Right ventricle myocardium inferior (tissue), 1 donor: Measurements from ENCODE around the gene RAPGEF5. TPM values are rescaled to one million over a fixed set of nuclear protein-coding genes. Genes with fewer than 3 reads are reported as not detected.

ENCODE experiments used
- ATAC-seq: fragments of 200-7000 bp; cut with Tn5 transposase; one replicate; pipeline ENCODE4 v1.9.1; 2020; ENCODE audit warnings: mild to moderate bottlenecking, moderate library complexity
- DNase-seq: peaks from one replicate; pipeline ENCODE4 v3.0.0; 2021; ENCODE audit errors: missing footprints
- intact Hi-C: fragments of 100-400 bp; cut with DNase I; formaldehyde crosslinking; loops from one replicate; pipeline ENCODE4 v1.11.0; 2022
- total RNA-seq: library from RNA; stranded (reverse); fragmentation: NEBNext Ultra II Directional; extraction: Animal tissue kit (Norgen Biotek cat#: 25700); gene quantifications from one replicate; pipeline ENCODE4 v1.2.1, GENCODE V29; 2021
- donor health status: DM: no; HTN: yes; CAD: no; lungs with severe emphysema.

Gene RAPGEF5
- total RNA-seq, 1 donor from 2014 or later, result 9.4 TPM

DNA sequence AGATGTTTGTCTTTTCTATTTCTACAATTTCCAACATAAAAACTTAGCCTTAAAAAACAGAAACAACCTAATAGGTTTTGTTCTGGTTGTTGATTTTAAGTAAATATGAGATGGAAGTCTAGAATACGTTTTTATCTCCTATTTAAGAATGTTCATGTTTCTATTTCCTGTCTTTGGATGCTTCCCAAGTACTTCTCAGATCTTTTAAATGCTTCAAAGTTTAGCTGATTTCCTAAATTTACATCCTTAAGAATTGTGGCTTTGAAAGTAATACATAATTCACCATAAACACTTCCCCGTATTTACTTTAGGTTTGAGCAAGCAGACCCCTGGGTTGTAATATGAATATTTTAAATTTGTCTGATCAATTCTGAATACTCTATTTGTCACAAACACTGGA, 70.5 kb downstream of the RAPGEF5 start:
- DNase-seq, result no peak
- intact Hi-C loops, result no loop called here
- ATAC-seq, result no peak

DNA sequence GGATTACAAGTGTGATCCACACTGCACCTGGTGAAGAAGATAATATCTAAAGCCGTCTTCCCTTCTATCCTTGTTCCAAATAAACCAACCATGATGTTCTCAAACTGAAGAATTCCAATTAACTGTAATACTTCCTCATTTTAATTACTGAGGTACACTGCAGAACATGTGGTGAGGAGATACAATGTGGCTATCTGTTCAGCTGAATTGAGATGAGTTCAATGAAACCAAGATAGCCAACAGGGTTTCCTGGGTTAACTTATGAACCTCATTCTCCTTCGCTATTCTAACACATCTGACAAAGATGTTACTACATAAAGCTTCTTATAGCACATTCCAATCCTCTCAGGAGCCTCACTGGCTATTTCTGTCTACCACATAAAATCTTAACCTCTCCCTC, 75.5 kb downstream of the RAPGEF5 start:
- DNase-seq (no peak), ATAC-seq (no peak)
- intact Hi-C loops, result no loop called here

DNA sequence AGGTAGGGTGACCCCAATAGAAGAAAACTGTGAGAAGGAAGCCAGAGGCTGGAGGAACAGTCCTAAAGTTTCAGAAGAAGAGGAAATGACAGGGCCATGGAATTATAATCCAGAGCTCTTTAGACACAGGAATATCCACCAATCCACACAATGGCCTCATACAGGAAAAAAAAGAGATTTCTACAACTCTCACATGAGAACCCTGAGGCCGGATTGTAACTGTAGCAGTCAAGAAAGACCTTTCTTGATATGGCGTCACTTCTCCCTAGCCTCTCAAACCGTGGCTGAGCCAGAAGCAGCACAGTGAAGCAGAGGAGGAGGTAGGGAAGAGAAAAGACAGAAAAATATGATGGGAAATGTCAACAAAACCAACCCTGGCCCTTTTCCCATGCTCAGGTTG, 76.9 kb downstream of the RAPGEF5 start:
- intact Hi-C loops, result no loop called here
- no peak for ATAC-seq
- DNase-seq, result no peak

DNA sequence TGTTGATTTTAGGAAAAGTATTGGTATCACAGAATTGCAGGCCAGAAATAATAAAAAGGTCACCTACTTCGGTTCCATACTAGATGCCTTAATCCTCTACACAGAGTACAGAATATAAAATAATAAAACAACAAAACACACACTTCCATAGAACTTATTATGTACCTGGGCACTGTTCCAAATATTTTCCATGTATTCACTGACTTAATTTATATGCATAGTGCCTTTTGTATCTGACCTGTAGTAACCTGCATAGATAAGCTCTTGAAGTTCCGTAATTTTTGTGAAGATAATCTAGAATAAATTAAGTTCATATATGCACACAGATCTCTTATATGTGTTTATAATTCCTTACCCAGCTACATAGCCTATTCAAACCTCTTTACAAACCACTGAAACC, 78.3 kb downstream of the RAPGEF5 start:
- intact Hi-C loops, result no loop called here
- no peak for DNase-seq
- no peak for ATAC-seq

DNA sequence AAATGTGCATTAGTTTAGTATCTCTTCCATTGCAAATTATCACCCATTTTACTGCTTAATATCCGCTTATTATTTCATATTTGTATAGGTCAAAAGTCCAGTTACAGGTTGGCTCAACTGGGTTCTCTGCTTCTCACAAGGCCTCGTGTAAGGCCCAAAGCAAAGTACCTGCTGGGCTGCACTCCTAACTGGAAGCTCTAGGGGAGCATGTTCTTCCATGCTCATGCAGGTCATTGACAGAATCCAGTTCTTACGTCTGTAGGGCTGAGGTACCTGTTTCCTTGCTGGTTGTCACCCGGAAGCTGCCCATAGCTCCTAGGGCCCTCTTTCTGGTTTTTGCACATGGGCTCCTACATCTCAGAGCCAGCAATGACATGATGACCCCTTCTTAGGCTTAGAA, 79.6 kb downstream of the RAPGEF5 start:
- intact Hi-C loops, result no loop called here
- DNase-seq (no peak), ATAC-seq (no peak)

- DNase-seq (no peak), ATAC-seq (no peak)
- intact Hi-C loops, result no loop called here
Observed at GRCh38 chr7:22275661-22276060, 81.3 kb downstream of the RAPGEF5 start.

DNA sequence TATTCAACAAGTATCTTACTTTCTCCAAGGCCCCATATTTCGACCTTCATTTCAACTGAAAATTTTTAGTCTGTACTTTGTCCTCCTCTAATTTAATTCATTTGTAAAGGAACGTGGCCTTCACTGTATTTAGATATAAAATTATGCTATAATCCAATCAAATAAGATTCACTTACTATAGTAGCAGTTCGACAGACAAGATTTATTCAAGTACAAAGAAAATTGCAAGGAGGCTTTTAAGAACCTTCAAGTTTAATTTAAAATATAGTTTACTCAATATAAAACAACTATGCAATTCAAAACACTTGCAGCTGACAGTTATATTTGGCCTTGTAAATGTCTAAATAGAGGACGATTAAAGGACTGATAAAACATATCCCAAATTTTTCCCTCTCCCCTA, 85.6 kb downstream of the RAPGEF5 start:
- intact Hi-C loops, result no loop called here
- DNase-seq, result no peak
- no peak for ATAC-seq

GRCh38 chr7:22270371-22270770, 86.6 kb downstream of the RAPGEF5 start:
- ATAC-seq, result no peak
- intact Hi-C loops, result no loop called here
- no peak for DNase-seq

DNA sequence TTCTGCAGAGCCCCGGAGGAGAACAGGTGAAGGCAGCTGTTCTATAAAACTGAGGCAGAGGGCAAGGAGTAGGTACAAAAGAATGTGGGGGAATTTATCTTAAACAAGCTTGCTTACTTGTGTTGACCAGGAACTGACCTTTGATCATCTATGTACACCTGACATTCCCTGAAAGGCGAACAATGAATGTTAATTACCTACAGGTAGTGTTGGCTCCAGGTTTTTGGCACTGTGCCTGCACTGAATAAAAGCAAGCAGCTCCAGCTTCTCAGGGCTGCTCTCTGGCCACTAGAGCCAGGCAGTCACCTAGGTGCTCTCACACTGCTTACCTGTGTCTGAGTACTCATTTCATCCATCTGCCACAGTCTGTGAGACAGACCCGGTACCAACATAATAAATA, 87.0 kb downstream of the RAPGEF5 start:
- intact Hi-C loops, result no loop called here
- DNase-seq, result no peak

GRCh38 chr7:22268884-22269421, 88.0 kb downstream of the RAPGEF5 start:
- ATAC-seq (no peak), DNase-seq (no peak)

More for the DNA sequence above, 87.0 kb downstream of the RAPGEF5 start:
- no peak for ATAC-seq

GRCh38 chr7:22267930-22268615, 88.9 kb downstream of the RAPGEF5 start:
- no peak for DNase-seq
- no peak for ATAC-seq
- intact Hi-C loops, result no loop called here

More at GRCh38 chr7:22268884-22269421, 88.0 kb downstream of the RAPGEF5 start:
- intact Hi-C loops, result no loop called here

- intact Hi-C loops, result no loop called here
- ATAC-seq (no peak), DNase-seq (no peak)
Observed at GRCh38 chr7:22262538-22262937, 94.4 kb downstream of the RAPGEF5 start.

DNA sequence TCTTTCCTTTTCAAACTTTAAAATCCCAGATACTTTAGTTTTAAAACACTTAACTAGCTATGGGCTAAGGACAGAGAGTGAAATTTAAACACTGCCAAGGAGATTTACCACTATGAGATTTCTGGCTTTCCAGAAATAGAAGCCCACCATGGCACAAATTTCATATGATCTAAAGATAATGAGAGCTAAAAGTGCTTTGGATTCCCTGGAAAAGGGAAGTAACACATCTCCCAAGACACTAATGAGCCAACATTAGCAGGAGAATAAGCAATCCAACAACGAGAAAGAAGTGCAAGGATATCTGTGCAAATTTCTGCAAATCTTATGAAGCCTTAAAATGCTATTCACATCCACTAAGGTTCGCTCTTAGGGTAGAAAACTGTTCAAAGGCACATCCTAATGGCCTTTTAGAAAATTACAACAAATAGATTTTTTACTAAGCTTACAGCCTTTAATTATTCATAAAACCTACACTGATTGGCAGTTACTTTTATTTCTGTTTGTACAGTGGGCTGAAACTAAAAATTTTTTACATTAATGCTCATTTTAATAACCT, 100.3 kb downstream of the RAPGEF5 start:
- intact Hi-C loops, result loop anchor here (5.0 kb wide), 1 partner anchor 144 kb away; no protein-coding TSS in a partner anchor
- DNase-seq, result no peak
- ATAC-seq, result no peak

GRCh38 chr7:22255834-22256233, 101.1 kb downstream of the RAPGEF5 start:
- ATAC-seq (no peak), DNase-seq (no peak)
- intact Hi-C loops, result loop anchor here (5.0 kb wide), 1 partner anchor 144 kb away; no protein-coding TSS in a partner anchor

DNA sequence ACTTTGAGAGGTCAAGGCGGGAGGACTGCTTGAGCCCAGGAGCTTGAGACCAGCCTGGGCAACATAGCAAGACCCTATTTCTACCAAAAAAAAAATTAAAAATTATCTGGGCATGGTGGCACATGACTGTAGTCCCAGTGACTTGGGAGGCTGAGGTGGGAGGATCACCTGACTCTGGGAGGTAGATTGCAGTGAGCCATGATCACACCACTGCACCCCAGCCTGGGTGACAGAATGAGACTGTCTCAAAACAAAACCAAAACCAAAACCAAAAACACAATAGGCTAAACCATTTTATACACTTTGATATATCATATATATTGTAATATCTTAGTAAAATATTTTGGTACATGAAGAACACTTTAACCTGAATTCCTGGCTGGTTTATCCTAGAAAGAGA, 101.6 kb downstream of the RAPGEF5 start:
- intact Hi-C loops, result loop anchor here (5.0 kb wide), 1 partner anchor 143 kb away; no protein-coding TSS in a partner anchor
- ATAC-seq, result no peak

GRCh38 chr7:22252936-22253536, 103.9 kb downstream of the RAPGEF5 start:
- DNase-seq, result no peak
- intact Hi-C loops, result no loop called here
- ATAC-seq, result no peak

More for the DNA sequence above, 101.6 kb downstream of the RAPGEF5 start:
- no peak for DNase-seq

DNA sequence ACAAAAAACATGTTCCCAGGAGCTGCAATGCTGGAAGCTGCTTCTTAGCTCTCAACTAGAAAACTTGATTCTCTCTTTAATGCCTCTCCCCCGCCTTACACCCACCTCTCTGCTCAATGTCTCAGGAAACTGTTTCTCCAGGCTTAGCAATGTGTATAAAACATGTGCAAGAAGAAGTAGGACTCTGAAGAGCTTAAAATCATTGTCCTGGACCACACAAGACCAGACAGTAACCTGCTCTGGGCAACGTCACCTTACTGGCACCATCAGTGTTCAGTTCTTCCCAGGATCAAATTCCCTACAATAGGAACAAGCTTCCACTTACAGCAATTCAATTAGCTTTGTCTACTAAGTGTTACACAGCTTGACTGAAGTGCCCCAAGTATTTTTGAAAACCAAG, 104.9 kb downstream of the RAPGEF5 start:
- no peak for DNase-seq
- intact Hi-C loops, result no loop called here
- ATAC-seq, result no peak

DNA sequence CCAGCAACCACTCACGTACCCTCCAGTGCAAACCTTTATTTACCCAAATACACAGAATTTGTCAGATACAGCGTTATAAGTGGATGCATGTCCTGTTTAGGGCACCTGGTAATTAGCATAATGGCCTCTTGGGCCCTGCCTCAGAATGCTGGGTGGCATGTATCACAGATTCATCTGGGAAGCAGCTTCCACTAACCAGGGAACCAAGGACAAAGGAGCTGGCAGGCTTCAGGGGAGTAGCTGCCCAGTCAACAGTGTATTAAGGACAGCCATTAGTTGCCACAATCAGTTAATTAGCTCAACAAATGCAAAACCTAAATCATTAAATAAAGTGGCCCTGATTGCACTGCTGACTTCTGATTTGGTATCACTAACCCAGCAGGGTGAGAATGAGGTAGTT, 105.7 kb downstream of the RAPGEF5 start:
- intact Hi-C loops, result no loop called here
- ATAC-seq (no peak), DNase-seq (no peak)

DNA sequence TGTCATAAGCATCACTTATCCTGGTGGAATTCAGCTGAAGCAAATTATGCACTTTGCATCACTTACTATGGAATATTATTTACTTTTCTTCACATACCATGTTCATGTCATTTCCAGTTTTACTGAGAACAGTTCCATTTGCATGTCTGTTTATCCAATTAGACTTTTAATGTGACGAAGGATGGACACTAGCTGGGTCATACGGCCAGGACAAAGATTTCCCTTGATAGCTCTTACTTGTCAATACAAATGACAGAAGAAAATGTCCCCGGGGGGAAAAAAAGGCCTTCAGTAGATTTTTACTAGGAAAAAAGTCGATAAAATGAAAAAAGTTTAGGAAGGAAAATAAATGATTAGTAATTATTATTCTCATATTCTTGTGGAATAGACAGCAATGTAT, 106.6 kb downstream of the RAPGEF5 start:
- no peak for DNase-seq
- intact Hi-C loops, result no loop called here
- ATAC-seq, result no peak
